ENCODE results near the gene PSG5. TPM values are rescaled to one million over a fixed set of nuclear protein-coding genes. Genes with fewer than 3 reads are reported as not detected.
"Not testable (repeated sequence)": the region's sequence is repeated elsewhere in the genome, so short reads cannot be mapped to it uniquely, and the experiment has no call there.

The PSG5 gene
- total RNA-seq, 3 donors from 2014 or later = not detected

DNA sequence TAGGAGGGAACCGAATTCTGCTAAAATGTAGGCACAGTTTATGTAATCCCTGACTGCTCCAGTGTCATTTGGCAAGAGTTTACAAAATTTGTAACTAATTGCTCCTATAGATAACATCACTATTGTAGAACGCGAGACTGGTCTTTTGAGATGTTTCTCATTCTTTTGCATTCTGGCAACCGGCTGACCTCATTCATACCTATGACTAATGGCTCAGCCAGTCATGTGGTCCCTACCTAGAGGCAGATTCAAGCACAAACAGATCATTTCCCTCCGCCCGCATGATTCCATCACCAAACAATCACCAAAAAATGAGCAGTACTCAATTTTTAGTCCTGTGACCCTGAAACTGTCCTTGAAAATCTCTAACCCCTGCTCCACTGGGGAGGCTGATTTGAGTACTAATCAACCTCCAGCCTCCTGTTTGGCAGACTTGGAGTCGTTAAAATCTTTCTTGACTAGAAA lies 15.0 kb upstream of the PSG5 start:
- H3K9me3 Mint-ChIP-seq; H3K4me3 Mint-ChIP-seq; DNase-seq; H3K27me3 Mint-ChIP-seq (ENCODE audit: low read depth); H3K4me1 Mint-ChIP-seq (ENCODE audit: low read depth); H3K36me3 Mint-ChIP-seq (ENCODE audit: insufficient read depth); ATAC-seq: not testable (repeated sequence)

DNA sequence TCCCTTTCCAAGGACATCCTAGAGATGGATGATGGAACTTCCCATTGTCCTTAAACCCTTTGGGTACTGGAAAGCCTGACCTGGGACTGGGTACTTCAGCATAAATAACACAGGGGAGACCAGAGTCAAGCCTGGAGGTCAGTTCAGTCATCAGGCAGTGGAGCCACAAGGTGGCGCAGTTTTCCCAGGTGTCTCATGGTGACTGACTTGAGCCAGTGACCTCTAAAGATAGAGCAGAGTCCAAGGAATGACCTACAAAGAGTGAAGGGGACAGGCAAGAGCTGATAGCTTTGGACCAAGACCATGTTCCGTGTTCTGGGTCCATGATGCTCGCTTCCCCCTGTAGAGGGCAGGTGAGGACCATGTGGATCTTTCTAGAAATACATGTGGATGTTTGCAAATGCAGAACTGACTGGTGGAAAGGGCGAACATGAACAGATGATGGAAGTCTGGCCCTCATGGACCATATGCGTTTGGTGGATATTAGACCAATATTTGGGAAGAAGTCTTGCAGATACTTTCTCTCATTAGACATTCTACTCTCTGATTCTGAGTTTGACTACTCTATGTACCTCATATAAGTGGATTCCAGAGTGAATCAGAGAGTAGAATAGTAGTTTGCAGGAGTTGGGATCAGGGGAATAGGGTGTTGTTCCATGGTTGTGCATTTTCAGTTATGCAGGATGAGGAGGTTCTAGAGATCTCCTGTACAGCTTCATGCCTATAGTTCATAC lies 12.5 kb upstream of the PSG5 start:
- H3K36me3 Mint-ChIP-seq (ENCODE audit: insufficient read depth); H3K4me3 Mint-ChIP-seq; DNase-seq; H3K4me1 Mint-ChIP-seq (ENCODE audit: low read depth); ATAC-seq; H3K9me3 Mint-ChIP-seq: not testable (repeated sequence)
- peaks cover 16% of the 10 kb centered on the region for H3K27me3 Mint-ChIP-seq (ENCODE audit: low read depth)

DNA sequence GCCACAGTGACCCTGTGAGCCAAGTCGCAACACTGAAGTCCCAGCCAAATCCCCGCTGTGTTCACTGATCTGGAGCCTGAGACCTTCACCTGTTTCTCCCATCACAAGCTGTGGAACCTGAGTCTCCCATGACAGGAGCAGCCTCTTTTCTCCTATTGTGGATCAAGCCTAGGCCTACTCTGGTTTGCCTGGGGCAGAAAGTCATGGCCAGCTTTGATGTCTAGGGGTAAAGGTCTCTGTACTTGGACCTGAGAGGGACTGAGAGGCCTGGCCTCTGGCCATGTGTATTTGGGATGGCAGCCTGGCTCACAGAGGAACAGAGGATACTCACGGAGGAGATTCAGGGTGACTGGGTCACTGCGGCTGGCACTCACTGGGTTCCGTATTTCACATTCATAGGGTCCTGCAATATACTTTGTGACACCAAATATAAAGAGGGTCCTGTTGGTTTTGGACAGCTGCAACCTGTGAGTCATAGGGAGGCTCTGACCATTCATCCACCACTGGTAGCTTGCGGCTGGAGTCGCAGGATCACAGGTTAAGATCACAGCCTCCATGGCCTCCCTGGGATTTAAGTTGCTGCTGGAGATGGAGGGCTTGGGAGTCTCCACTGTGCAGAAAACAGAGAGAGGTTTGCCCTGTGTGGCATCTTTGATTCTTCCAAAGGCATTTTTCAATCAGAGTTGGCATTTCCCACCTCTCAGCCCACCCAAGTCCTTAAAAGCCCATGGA lies 11.5 kb upstream of the PSG5 start:
- DNase-seq; H3K4me1 Mint-ChIP-seq (ENCODE audit: low read depth); H3K4me3 Mint-ChIP-seq; ATAC-seq; H3K36me3 Mint-ChIP-seq (ENCODE audit: insufficient read depth); H3K9me3 Mint-ChIP-seq: not testable (repeated sequence)
- H3K27me3 Mint-ChIP-seq (ENCODE audit: low read depth) = peaks cover 16% of the 10 kb centered on the region

DNA sequence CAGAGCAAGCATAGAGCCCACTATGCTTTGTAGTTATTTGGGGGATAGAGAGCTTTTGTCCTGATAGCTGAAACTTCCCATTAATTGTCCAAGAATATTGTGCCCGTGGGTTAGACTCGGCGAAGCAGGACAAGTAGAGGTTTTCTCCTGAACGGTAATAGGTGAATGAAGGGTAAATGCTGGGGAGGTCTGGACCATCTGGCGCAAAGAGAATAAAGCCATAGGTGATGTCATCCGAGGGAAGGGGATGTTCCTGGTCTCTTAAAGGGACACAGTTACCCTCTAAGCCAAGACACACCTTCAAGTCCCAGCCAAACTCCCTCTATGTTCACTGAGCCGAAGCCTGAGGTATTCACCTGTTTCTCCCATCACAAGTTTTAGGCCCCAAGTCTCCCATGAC lies 8.1 kb upstream of the PSG5 start:
- H3K27me3 Mint-ChIP-seq (ENCODE audit: low read depth) = peaks cover 26% of the 10 kb centered on the region
- not testable (repeated sequence) for H3K4me3 Mint-ChIP-seq; H3K4me1 Mint-ChIP-seq (ENCODE audit: low read depth); H3K36me3 Mint-ChIP-seq (ENCODE audit: insufficient read depth); H3K9me3 Mint-ChIP-seq; ATAC-seq; DNase-seq

DNA sequence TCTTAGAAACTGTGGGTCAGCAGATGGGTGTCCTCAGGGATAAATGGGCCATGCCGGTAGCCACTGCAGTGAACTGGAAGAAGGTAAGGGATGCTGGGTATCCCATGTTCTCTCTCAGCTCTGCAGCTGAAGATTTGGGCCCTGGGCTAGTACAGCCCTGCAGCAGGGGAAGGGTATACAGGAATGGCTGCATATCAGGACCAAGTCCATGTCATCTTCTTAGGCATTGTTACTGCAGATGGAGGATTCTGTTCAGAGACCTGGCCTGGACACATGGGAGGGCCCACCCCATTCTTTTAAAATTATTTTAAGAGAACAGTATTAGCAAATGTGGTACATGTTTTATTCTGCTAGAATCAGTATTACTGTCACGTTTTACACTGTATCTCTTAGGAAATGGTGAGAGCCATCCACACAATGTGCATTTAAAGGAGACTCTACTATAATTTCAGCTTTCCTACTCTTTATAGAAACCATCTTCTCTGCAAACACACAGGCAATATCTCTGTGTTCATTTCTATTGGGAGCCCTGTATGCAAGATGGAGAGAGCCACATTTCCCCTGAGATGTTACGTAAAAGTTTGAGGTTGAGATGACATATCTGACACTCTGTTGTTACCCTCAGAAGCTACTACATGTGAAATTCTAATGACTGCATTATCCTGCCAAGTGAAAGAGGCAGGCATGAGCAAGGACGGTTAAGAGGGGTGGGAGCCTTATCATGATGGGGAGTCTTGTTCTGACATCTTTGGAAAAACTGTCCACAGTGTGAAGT lies 6.2 kb upstream of the PSG5 start:
- H3K4me3 Mint-ChIP-seq; H3K4me1 Mint-ChIP-seq (ENCODE audit: low read depth); H3K9me3 Mint-ChIP-seq; H3K36me3 Mint-ChIP-seq (ENCODE audit: insufficient read depth); DNase-seq; ATAC-seq: not testable (repeated sequence)
- H3K27me3 Mint-ChIP-seq (ENCODE audit: low read depth) = peaks cover 31% of the 10 kb centered on the region

DNA sequence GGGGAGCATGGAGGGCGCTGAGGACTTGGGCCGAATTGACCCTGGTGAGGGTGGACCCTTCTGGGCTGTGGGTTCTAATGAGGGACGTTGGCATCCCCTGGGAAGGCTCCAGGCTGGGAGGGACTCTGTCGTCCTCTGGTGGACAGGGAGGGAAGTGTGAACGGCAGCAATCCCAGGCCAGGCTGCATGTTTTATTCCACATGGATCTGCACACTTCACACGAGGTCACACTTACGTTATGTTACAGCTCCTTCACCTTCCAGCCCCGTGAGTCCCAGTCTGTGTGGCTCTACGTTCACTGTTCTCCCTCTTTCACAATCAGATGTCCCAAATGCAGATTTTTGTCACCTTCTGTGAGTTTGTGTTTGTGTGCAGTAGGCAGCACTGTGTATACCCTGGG lies 1.8 kb upstream of the PSG5 start:
- ATAC-seq; H3K4me3 Mint-ChIP-seq; H3K36me3 Mint-ChIP-seq (ENCODE audit: insufficient read depth); DNase-seq; H3K4me1 Mint-ChIP-seq (ENCODE audit: low read depth); H3K9me3 Mint-ChIP-seq: not testable (repeated sequence)
- H3K27me3 Mint-ChIP-seq (ENCODE audit: low read depth) = peaks cover 22% of the 10 kb centered on the region

DNA sequence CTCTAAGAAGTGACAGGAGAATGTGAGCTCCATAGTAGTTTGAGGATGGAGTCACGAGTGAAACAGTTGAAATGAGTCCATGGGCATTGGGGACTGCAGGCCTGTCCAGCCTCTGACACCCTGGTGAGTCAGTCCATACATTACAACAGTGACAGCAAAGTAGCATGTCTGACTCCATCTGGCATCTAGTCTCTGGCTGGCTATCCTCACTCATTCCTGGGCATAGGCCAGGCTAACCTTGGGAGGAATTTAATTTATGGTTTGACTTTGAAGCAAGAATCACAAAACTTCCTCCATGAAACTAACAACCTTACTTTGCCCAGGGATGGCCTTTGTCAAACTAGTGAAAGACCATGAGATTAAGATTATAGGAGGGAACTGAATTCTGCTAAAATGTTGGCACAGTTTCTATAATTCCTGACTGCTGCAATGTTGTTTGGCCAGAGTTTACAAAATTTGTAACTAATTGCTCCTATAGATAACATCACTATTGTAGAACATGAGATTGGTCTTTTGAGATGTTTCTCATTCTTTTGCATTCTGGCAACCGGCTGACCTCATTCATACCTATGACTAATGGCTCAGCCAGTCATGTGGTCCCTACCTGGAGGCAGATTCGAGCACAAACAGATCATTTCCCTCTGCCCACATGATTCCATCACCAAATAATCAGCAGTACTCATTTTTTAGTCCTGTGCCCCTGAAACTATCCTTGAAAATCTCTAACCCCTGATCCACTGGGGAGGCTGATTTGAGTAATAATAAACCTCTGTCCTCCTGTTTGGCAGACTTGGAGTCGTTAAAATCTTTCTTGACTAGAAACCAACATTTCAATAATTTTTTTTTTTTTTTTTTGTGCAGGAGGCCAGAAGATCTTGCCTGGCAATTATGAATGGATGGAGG lies 4.2 kb downstream of the PSG5 start:
- not testable (repeated sequence) for H3K4me1 Mint-ChIP-seq (ENCODE audit: low read depth); H3K9me3 Mint-ChIP-seq; H3K4me3 Mint-ChIP-seq; DNase-seq; H3K36me3 Mint-ChIP-seq (ENCODE audit: insufficient read depth); ATAC-seq
- H3K27me3 Mint-ChIP-seq (ENCODE audit: low read depth) = peaks cover 12% of the 10 kb centered on the region

DNA sequence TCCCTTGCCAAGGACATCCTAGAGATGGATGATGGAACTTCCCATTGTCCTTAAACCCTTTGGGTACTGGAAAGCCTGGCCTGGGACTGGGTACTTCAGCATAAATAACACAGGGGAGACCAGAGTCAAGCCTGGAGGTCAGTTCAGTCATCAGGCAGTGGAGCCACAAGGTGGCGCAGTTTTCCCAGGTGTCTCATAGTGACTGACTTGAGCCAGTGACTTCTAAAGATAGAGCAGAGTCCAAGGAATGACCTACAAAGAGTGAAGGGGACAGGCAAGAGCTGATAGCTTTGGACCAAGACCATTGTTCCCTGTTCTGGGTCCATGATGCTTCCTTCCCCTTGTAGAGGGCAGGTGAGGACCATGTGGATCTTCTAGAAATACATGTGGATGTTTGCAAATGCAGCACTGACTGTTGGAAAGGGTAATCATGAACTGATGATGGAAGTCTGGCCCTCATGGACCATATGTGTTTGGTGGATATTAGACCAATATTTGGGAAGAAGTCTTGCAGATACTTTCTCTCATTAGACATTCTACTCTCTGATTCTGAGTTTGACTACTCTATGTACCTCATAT lies 6.7 kb downstream of the PSG5 start:
- not testable (repeated sequence) for DNase-seq; H3K4me3 Mint-ChIP-seq; H3K9me3 Mint-ChIP-seq; ATAC-seq; H3K36me3 Mint-ChIP-seq (ENCODE audit: insufficient read depth); H3K4me1 Mint-ChIP-seq (ENCODE audit: low read depth)
- peaks cover 12% of the 10 kb centered on the region for H3K27me3 Mint-ChIP-seq (ENCODE audit: low read depth)

DNA sequence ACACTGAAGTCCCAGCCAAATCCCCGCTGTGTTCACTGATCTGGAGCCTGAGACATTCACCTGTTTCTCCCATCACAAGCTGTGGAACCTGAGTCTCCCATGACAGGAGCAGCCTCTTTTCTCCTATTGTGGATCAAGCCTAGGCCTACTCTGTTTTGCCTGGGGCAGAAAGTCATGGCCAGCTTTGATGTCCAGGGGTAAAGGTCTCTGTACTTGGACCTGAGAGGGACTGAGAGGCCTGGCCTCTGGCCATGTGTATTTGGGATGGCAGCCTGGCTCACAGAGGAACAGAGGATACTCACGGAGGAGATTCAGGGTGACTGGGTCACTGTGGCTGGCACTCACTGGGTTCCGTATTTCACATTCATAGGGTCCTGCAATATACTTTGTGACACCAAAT lies 7.8 kb downstream of the PSG5 start:
- DNase-seq; H3K36me3 Mint-ChIP-seq (ENCODE audit: insufficient read depth); H3K4me1 Mint-ChIP-seq (ENCODE audit: low read depth); ATAC-seq; H3K4me3 Mint-ChIP-seq; H3K9me3 Mint-ChIP-seq: not testable (repeated sequence)
- H3K27me3 Mint-ChIP-seq (ENCODE audit: low read depth) = peaks cover 12% of the 10 kb centered on the region

DNA sequence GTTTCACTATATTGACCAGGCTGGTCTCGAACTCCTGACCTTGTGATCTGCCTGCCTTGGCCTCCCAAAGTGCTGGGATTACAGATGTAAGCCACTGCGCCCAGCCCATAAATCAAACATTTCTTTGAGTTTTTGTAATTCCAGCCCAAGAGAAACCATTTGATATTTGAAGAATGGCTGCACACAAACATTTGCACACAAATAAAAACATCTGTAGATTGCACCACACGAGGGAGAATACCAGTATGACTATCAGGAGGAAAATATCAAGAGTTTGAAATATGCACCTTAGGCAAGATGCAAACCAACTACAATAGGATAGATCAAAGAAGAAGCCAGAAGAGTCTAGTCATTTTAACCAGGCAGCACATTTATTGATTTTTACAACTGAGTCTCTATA lies 20.4 kb downstream of the PSG5 start:
- not testable (repeated sequence) for ATAC-seq; H3K9me3 Mint-ChIP-seq; H3K4me1 Mint-ChIP-seq (ENCODE audit: low read depth); H3K36me3 Mint-ChIP-seq (ENCODE audit: insufficient read depth); H3K4me3 Mint-ChIP-seq; DNase-seq
- H3K27me3 Mint-ChIP-seq (ENCODE audit: low read depth) = peaks cover 27% of the 10 kb centered on the region

DNA sequence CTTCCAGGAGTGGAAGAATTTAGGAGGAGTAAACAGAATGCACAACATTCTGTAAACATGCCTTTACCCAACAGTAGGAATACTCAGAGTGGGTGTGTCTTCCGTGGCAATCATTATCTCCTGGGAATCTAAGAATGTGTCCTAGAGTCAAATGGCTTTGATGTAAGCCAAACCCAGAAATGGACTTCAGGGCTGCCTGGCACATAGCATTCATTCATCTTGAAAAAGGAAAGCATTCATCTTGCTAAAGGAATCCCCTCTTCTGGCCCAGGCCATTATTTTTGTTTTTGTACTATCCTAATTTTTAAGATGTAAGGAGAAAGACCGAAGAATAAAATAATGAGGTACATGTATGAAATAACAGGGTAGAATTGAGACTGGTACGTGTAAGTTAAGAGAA lies 23.2 kb downstream of the PSG5 start:
- not testable (repeated sequence) for H3K9me3 Mint-ChIP-seq

DNA sequence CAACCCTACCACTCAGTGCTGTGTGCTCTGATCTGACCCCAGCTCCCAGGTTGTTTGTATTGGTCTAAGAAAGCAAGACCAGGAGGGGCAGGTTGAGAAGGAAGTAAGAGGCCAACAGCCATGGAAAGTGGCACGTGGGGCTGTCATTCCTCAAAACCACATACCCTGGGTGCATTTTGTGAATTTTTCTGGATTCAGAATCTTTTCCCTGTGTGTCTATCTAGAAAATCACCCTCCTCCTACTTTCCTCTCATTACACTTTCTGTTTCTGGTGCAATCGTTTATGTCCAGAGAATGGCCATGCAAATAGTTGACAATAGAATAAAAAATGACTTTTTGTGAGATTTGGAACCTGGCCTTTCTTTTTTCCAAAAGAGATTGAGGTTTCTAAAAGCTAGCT lies 24.1 kb downstream of the PSG5 start:
- not testable (repeated sequence) for ATAC-seq; H3K9me3 Mint-ChIP-seq; H3K36me3 Mint-ChIP-seq (ENCODE audit: insufficient read depth); H3K4me3 Mint-ChIP-seq; H3K27me3 Mint-ChIP-seq (ENCODE audit: low read depth); H3K4me1 Mint-ChIP-seq (ENCODE audit: low read depth); DNase-seq

More for the DNA sequence above, 23.2 kb downstream of the PSG5 start:
- H3K27me3 Mint-ChIP-seq (ENCODE audit: low read depth); ATAC-seq; H3K36me3 Mint-ChIP-seq (ENCODE audit: insufficient read depth); H3K4me1 Mint-ChIP-seq (ENCODE audit: low read depth); H3K4me3 Mint-ChIP-seq; DNase-seq: not testable (repeated sequence)

DNA sequence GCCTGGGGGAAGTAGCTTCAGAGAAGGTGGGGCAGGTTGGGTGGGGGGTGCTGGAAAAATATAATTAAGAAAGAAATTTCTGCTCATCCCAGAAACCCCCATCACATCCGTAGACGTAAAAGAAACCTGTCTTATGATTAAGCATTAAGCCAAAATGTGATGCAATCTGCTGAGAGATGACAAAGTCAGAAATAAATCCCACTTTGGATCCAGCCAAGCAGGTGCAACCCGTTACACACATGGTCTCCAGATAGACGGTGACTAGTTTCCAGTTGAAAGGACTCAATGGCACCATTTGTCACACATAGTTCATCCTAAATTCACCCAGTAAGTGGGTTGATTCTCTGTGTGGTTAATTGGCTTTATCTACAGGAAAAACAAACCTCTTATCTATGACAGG lies 34.1 kb downstream of the PSG5 start:
- ATAC-seq (no peak), DNase-seq (no peak)
- Mint-ChIP-seq H3K4me1 (ENCODE audit: low read depth) (no peaks in the 10 kb centered on the region), H3K4me3 (no peak overlapping the region), H3K9me3 (peaks cover 10% of the 10 kb centered on the region), H3K27me3 (ENCODE audit: low read depth) (peaks cover 5% of the 10 kb centered on the region), H3K36me3 (ENCODE audit: insufficient read depth) (no peaks in the 10 kb centered on the region)
